GM10248 (cell line): ENCODE measurements around the gene TMEM123.

ENCODE experiments used
- CTCF ChIA-PET: fragments of 300-600 bp; sonication (Branson Sonifier 250); formaldehyde crosslinking; extraction: SDS; loops from one replicate; lab custom pipeline; 2021; ENCODE audit warnings: antibody characterized with exemption; lab: Yijun Ruan, JAX
- POLR2A ChIA-PET: fragments of 350-650 bp; sonication (Branson Sonifier 250); formaldehyde crosslinking; extraction: SDS; loops from one replicate; lab custom pipeline; 2020; ENCODE audit warnings: antibody characterized with exemption; lab: Yijun Ruan, JAX
- DNase-seq: peaks from one replicate; pipeline ENCODE4 v3.0.0; 2012; ENCODE audit errors: extremely low spot score
- TF ChIP-seq, protein P1 (sequence below): IDR thresholded peaks from 2 replicates; pipeline ENCODE4 v1.5.1; 2012; ENCODE audit warnings: mild to moderate bottlenecking, low read depth; ENCODE audit errors: extremely low read depth, missing control alignments, control extremely low read depth

The TMEM123 gene

DNA sequence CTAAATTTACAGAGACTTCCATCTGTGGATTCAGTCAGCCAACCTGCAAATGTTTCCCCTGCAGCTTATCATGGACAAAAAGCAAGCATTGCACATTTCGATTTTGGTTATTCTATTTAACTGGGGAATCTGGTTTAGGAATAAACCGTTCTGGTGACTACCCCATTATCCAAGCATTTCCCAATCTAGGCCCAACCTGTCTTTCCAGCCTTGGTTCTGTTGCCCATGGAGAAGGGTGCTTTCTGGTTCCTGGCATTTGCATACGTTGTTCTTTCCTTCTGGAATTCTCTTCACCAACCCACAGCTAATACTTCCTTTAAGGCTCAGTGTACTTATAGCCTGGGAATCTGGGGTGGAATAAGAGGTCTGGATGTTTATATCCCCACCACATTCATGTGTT is 1.4 kb upstream of the TMEM123 start:
- POLR2A ChIA-PET = no interaction called here
- TF ChIP-seq, protein P1, sequence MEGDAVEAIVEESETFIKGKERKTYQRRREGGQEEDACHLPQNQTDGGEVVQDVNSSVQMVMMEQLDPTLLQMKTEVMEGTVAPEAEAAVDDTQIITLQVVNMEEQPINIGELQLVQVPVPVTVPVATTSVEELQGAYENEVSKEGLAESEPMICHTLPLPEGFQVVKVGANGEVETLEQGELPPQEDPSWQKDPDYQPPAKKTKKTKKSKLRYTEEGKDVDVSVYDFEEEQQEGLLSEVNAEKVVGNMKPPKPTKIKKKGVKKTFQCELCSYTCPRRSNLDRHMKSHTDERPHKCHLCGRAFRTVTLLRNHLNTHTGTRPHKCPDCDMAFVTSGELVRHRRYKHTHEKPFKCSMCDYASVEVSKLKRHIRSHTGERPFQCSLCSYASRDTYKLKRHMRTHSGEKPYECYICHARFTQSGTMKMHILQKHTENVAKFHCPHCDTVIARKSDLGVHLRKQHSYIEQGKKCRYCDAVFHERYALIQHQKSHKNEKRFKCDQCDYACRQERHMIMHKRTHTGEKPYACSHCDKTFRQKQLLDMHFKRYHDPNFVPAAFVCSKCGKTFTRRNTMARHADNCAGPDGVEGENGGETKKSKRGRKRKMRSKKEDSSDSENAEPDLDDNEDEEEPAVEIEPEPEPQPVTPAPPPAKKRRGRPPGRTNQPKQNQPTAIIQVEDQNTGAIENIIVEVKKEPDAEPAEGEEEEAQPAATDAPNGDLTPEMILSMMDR = no peak
- DNase-seq = no peak
- CTCF ChIA-PET = interaction anchor here (1.0 to 2.2 kb wide), 7 partner anchors 8 to 159 kb away, joined by 3 to 8 read pairs (median 3); no protein-coding TSS in a partner anchor

- TF ChIP-seq, protein P1 = no peak
- POLR2A ChIA-PET = interaction anchor here (1.0 kb wide), 1 partner anchor 23 kb away, joined by 3 read pairs; no protein-coding TSS in a partner anchor
- no peak for DNase-seq
- CTCF ChIA-PET = interaction anchor here (1.0 to 2.2 kb wide), 7 partner anchors 8 to 160 kb away, joined by 3 to 8 read pairs (median 3); no protein-coding TSS in a partner anchor
These were observed 734 bp upstream of the TMEM123 start for GRCh38 chr11:102453302-102453695.

GRCh38 chr11:102451681-102452460 is 694 bp downstream of the TMEM123 start:
- peak; percentile 75 for DNase-seq

GRCh38 chr11:102451041-102451680 is 1.4 kb downstream of the TMEM123 start:
- POLR2A ChIA-PET = interaction anchor here (1.0 kb wide), 1 partner anchor 21 kb away, joined by 4 read pairs; no protein-coding TSS in a partner anchor
- TF ChIP-seq, protein P1 = no peak

More at GRCh38 chr11:102451681-102452460, 694 bp downstream of the TMEM123 start:
- POLR2A ChIA-PET = interaction anchor here (0.7 to 1.0 kb wide), 2 partner anchors 21 to 86 kb away, joined by 3 to 4 read pairs; no protein-coding TSS in a partner anchor
- TF ChIP-seq, protein P1 = peak; percentile 29
- CTCF ChIA-PET = interaction anchor here (0.8 to 2.6 kb wide), 10 partner anchors 26 to 162 kb away, joined by 3 to 9 read pairs (median 4); no protein-coding TSS in a partner anchor

DNA sequence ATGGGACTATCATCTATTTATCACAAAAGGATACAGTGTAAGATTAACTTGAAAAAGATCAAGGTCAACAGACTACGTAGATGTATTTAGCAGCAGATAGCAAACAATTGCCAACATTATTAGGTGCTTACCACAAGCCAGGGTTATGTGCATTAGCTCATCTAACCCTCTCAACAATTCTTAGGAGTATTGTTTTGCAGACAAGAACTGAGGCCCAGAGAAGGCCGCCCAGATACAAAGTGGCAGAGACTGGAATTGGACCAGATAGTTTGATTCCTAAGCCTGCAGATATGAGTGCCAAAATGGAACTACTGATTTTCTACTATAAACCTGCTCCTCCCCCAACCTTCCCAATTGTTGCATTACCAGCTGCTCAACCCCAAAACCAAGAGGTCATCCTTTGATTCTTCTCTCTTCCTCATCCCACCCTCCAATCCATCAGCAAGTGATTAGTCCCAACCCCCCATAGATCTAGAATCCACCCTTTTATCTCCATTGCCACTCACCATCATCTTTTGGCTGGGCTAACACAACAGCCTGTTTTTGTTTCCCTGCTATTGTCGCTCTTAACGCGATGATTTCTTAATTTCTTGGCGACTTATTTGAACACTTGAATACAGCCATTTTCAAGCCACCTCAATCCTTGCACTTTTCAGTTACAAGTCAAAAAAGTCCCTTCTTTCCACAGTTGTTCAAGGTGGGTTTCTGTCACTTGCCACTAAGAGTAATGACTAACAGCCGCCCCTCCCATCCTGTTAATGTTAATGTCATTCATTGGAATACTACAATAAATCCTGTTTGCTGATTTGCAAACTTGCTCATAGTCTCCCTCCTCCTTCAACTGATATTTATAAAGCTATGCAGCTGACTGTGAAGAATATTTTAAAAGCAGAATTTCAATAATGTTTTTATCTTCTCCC is 2.7 kb downstream of the TMEM123 start:
- no peak for DNase-seq
- CTCF ChIA-PET = interaction anchor here (0.8 to 2.6 kb wide), 7 partner anchors 12 to 163 kb away, joined by 3 to 9 read pairs (median 3); no protein-coding TSS in a partner anchor
- POLR2A ChIA-PET = no interaction called here
- TF ChIP-seq, protein P1 = no peak

More at GRCh38 chr11:102451041-102451680, 1.4 kb downstream of the TMEM123 start:
- CTCF ChIA-PET = interaction anchor here (0.8 to 2.6 kb wide), 14 partner anchors 13 to 162 kb away, joined by 3 to 9 read pairs (median 4); no protein-coding TSS in a partner anchor
- no peak for DNase-seq

GRCh38 chr11:102448869-102449224 is 3.7 kb downstream of the TMEM123 start:
- ChIA-PET POLR2A (no interaction called here), CTCF (interaction anchor here (0.9 to 1.0 kb wide), 2 partner anchors 17 to 50 kb away, joined by 3 read pairs; no protein-coding TSS in a partner anchor)
- DNase-seq = no peak
- TF ChIP-seq, protein P1 = no peak
